Activated effector memory CD4-positive, alpha-beta T cell treated with anti-CD3 and anti-CD28 coated beads, Interleukin-2, amount 50 U/mL, for 16 hours (primary cell): ENCODE data around the gene P2RY6.
A peak's percentile ranks its signal among the peaks of the same experiment; 100 is the strongest.

ENCODE experiments used
- DNase-seq: peaks from one replicate; pipeline ENCODE4 v3.0.0-alpha.2; 2020

P2RY6 gene

DNA sequence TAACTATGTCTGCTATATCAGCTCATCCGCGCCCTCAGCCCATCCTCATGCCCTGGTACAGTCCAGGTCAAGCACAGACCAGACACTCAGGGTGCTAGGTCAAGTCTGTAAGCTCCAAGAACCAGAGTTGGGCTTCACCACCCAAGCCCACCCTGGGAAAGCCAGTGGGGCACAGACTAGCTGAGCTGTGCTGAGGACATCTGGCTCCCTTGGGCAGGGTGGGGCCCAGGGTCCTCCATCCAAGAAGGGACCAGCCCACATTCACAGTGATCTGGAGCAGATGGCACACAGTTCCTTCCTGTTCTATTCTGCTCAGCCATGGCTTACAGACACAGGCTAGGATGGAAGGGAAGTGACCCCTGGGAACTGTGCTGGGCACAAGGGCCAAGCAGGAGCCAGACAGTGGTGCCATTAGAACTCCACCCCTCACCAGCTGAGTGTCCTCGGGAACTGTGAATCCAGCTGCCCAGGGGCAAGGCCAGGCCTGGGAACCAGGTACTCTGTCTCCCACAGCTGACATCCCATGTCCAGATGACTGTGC is 9.1 kb downstream of the P2RY6 start:
- DNase-seq = peak; percentile 44

DNA sequence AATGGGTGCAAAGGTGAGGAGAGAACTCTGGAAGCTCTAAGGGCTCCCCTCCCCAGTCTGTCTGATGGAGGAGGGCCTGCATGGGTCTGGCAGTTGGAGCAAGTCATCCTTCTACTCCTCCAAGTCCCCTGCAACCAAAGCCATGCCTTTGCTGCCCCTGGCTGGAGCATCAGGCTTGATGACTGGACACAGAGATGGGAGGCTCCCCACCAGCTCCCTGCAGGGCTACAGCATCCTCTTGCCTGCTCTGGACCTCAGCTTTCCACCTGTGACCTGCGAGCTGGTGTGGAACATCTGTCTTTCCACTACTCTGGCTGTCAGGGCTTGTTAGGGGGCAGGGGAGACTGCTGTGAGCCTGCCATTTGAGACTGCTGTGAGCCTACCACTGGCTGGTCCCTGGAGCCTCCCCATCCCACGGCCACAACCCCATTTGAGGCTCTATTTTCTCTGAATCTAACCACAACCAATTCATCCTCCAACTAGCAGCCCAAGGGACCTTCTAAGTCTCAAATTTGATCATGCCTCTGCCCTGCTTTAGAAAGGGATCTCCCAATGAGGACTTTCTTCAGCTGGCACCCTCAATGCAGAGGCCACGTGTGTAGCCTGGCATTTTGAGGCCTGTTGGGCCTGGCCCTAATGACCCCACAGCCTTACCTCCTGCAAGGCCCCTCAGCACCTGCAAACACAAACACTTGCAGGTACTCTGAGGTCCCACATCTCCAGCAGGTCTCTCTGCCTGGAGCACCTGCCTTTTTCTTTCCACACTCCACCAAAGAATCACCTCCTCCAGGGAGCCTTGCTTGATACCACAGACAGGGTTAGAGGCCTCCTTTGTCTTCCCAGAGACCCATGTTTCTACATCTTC is 9.9 kb downstream of the P2RY6 start:
- DNase-seq = peak; percentile 25

DNA sequence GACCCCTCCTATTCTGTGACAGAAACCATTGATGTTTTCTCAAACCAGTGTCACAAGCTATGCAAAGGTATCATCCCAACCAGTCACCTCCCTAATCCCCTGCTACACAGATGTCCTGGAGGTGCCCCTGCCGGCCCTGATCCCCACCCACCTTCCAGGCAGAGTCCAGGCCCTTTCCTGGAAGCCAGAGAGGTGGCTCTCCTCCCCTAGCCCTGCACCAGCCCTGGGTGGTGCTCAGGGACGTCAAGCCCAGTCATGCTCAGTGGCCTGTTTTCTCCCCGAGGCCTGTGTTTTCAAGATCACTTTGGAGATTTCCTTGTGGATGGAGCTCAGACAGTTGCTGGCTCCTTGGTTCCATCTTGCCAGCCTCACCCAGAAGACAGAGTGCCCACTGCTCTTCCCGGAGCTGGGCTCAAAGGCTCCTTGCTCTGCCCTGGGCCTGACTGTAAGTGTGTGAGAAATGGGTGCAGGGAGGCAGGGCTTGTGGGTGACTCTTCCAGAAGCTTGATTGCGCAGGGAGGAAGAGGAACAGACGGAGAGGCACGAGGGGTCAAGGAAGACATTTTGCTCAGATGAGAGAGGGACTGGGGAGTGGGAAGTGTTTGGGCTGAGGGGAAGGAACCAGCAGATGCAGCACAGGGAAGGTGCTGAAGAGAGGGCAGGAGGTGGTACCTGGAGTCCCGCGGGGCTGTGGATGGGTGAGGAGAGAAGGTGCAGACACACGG is 11.3 kb downstream of the P2RY6 start:
- peak; percentile 24 for DNase-seq

DNA sequence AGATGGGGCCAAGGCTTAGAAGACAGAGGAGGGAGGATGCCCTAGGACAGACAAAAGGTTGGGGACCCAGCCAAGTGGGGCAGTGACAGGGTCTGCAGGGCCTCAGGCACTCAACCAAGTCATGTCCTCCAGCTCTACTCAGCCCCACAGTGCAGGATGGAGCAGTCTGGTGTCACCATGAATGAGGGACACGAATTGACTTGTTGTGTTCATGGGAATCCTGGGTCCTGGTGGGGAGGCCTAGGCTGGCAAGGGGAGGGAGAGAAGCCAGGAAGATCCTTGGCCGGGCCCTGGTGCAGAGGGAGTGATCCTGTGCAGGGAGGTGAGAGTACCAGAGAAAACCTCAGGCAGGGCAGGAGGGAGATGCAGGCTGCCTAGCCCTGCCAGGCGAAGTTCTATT is 12.0 kb downstream of the P2RY6 start:
- peak; percentile 13 for DNase-seq

DNA sequence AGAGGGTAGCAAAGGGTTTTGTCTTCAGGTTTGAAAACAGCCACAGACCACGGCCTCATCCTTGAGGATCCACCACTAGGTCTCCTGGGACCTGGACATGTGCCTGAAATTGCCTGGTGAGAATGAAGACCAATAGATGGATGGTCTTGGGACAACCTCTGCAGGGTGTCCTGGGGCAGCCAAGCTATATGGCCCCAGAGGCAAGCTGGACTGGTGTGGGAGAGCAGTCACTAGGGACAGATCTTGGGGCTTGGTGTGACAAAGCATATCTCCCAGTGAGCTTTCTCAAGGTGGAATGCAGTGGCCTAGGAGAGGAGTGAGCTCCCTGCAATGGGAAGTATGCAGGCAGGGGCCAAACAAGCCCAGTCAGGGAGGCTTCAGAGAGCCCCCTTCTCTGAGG is 13.6 kb downstream of the P2RY6 start:
- DNase-seq = peak; percentile 48

DNA sequence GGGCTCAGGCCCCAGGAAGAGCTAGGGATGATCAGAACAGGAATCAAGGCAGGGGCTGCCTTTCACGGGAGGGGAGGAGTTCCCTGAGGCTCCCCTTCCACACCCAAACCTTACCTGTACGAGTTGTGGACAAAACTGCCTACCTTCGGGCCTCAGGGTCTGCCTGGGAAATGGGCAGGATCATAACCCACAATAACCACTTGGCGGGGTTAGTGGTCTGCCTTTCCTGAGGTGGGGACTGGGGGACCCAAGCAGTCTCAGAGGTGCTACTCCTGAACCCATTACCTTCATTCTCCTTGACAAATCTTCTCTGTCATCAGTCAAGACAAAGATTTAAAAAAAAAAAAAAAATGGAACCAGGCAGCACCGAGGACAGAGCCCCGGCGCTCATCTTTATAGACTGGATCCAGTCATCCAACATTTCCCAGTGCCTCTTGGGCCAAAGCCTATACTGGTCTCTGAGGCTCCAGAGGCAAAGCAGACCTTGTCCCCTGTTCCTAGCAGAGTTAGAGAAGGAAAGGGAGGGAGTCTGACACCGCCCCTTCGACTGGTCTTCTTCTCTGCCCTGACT is 14.2 kb downstream of the P2RY6 start:
- no peak for DNase-seq

DNA sequence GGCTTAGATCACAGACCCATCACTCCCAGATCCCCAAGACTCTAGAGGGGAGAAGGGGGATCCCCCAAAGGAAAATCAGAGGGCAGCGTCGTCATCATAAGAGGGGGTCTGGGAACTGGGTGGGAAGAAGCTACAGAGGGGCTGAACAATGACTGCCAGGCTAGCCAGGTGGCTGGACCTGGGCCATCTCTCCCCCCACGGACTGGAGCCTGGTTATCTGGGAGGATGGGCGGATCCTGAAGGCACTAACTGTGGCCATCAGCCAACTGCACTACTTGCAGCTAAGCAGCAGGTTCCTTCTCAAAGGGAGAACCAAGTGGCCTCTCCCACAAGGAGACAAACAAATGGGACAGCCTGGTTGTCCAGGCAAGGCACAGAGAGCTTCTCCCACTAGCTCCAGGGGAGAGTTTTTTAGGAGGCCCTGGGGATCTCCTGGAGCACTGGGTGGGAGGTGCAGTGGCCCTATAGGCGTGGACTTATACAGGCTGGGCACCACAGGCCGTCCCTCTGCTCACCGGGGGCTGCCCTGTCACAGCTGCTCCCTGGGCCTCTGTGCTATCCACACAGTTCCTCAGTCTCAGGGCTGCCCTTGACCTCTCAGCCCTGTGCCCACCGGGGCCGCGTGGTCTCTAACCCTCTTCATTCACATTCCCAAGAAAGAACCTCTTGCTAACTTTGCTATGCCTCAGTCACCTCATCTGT is 15.4 kb downstream of the P2RY6 start:
- no peak for DNase-seq

DNA sequence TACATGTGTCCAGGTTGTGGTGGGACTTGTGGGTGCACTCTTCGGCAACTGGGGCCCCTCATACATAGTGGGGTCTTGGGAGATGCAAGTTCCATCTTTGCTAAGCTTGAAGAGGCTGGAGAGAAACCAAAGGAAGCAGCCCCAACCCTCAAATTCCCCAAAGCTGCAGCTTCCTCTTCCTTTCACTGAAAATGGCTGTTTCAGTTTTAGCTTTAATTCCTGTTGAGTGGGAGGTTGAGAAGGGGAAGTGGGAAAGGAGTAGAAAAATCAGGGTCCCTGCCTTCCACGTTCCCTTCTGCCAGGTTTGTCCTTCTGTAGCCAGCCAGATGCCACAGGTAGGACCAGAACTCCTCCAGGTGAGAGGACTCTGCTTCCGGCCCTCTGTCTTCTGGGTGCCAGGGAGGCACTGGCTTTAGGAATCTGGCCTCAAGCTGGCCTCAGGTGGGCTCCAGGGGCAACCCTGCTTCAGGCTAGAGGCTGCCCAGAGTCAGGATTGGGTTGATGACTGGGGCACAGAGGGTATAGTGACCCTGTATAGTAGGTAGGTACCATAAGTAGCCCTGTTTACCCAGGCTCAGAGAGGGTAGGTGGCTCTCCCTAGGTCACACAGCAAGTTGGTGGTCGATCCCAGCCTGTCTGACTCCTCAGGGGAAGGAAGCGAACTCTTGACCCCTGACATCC is 16.2 kb downstream of the P2RY6 start:
- DNase-seq = no peak

DNA sequence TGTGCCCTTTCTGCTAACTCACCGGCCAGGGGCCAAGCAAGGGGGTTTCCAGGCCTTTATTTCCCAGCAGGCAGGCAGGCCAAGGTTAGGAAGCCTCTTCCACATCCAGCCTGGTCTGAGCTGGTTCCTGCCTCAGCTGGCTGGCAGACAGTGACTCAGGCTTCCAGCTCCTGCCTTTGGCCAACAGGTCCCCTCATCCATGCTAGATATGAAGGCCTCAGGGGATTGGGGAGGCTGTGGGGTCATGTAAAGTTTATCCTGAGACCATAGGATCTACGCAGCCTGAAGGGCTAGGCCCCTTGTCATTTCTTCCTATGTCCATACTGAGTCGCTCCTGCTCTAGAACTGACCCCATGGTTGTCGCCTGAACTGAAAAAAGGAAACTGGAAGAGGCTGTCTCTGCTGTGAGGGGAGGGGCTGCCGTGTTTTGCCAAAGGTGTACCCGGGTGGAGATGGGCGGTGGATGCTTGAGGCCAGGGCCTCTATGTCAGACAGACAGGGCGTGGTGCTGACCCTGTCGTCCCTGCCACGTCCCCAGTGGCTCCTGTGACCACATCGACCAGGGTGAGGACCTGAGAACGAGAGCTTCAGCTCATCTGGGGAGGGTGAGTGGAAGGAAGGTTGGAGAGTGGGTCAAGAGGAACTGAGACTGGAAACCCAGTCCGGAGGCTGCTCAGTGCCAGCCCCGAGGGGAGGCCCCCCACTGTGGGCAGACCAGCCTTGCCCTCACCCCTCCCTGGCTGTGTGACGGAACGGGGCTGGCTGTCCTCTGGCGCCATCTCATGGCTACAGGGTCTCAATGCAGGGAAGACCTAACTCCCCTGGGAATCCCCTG is 17.0 kb downstream of the P2RY6 start:
- peak; percentile 76 for DNase-seq

DNA sequence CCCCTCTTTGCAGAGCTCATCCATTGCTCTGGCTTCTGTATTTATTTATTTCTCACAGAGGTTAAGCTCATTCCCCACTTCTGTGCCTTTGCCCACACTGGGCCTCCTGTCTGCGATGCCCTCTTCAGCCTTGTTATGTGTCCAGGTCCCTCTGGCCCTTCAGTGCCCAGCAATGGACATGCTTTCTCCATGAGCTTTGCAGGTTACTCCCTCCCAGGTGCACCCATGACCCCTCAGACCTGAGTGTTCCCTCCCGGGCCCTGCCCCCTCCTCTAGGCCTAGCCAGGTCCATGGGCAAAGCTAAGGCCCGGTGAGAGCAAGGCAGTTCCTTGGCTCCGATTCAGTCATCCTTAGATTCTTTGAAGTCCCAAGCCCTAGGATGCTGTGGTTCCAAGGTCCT is 18.4 kb downstream of the P2RY6 start:
- no peak for DNase-seq

DNA sequence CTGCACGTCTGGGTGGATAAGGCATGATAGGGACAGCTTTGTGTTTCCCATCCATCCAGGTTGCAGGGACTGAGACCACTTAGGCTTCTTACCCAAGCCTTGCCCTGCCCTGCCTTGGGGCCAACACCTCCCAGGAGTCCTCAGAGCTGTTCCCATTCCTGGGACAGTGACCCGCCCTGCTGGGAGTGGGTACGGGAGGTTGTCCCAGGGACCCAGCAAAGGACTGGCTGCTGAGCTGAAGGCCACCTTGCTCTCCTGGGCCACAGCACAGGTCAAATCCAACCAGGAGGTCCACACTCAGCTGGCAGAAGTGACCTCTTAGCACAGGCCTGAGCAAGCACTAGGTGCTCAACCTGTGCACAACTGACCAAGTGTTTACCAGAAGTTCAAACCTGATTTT is 19.1 kb downstream of the P2RY6 start:
- DNase-seq = no peak

DNA sequence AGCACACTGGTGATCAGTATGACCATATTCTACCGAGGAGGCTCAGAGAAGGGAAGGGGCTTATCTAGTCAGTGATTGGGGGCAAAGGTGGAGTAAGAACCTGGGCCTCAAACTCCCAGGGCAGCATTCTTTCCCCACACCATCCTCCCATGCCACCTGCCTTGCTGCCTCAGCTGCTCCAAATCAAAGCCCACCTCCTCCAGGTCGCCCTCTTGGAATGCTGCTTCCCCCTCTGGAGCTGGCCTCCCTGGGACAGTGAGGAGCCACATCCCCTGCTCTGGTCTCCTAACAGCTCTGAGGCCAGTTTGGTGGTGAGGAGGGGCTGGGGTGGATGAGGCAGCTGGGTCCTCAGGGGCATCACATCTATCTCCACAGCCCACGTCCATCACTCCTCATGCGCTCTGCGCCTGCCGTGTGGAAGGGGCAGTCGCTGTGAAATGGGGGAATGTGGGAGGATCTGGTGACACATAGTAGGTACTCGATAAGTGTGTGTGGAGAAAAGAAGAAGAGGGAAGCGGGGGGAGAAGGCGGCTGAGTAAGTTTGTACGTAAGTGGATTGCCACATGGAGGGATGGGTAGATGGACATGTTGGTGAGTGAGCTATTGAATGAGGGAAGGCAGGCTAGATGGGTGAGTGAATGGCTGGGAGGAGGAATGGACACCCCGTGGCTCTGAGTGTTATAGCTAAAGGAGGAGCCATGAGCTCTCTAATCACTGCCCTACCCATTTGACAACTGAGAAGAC is 19.8 kb downstream of the P2RY6 start:
- DNase-seq = no peak

DNA sequence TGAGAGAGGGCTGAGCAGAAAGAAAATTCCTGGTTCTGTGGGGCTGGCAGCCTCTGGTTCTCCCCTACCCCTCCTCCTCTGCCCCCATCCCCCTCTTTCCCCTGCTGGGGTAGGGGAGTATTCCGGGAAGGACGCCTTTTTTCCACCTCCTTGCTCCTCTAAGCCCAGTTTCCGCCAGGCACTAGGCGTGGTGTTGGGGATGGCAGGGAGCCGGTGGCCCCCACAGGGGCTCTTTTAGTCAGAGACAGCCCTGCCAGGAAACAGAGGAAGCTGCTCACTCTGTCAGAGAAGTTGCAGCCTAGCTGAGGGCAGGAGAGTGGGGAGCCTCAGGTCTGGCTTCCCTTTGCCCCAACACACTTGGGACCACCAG is 20.4 kb downstream of the P2RY6 start:
- no peak for DNase-seq

DNA sequence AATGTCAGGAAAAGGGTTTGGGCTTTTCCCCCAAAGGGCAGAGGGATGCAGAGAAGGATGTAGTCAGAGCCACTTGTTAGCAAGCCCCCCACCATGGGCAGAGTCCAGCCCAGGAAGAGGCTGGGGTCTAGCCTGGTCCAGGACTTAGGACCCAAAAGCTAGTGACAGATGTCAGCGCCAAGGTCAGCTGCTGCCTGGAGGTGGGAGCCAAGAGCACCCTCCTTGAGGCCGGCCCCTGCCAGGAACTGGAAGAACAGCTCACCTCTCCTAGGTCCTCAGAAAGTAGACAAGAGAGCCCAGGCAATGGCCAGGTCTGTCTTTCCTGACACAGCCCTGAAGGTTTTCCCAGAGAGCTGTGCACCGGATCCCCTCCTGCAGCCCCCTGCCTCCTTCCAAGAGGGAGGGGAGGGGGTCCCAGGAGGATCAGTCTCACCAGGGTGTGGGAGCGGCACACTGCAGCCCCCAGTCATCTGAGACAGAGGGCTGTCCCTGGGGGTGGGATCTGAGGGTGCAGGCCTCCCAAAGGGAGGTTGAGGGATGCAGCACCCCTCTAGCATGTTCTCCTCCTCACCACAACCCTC is 21.3 kb downstream of the P2RY6 start:
- no peak for DNase-seq

DNA sequence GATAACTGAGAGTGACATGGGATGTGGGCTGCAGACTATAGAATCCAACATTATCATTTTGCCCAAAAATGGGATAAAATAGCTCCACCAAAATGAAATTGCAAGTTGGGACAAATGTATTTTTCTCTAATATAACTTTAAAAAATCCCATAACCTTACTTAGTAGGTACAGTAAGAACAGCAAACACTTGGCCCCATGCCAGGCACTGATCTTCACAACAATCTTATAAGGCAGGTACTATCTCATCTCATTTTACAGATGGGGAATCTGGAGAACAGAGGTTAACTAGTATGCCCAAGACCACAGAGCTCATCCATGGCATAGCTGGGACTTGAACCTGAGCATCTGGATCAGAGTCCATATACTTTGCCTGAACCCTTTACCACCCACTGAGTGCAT is 22.5 kb downstream of the P2RY6 start:
- DNase-seq = no peak

DNA sequence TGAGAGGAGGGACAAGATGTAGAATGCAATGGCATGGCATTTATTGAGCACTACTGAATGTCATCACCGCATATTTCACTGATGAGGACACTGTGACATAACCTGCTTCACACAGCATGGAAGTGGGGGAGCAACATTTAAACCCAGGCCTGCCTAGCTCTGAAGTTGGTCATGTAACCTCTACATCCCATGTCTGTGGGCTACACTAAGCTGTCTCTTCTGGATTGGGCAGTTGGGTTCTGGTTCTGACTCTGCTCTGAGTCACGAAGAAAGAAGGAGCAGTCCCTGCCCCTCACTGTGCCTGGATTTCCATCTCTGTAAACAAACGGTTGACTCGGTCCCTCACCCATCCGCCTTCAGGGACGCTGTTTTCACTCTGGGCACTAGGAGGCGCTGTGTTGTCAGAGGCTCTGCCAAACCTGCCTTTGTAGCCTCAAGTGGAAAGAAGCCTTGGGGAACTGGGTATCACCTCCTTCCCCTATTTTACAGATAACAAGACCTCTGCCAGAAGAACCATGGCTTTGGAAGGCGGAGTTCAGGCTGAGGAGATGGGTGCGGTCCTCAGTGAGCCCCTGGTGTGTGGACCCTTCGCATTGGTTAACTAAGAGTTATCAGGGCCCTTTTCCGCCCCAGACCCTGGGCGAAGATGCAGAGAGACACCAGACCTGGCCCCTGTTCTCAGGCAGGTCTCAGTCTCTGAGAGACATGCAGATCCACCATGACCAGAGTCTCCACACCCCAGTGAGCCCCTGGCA is 23.3 kb downstream of the P2RY6 start:
- DNase-seq = peak; percentile 90

DNA sequence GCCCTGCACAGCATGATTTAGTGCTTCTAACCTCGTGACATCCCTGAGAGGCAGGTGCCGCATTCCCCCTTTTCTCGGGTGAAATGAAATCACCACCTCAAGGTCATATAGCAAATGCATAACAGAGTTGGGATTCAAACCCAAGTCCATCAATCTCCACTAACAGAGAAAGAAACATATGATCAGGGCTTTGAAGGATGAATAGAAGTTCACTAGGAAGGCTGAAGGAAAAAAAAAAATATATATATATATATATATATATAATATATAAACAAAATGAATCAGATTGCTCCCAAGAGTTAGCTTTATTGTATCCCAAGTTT is 23.8 kb downstream of the P2RY6 start:
- DNase-seq = no peak

DNA sequence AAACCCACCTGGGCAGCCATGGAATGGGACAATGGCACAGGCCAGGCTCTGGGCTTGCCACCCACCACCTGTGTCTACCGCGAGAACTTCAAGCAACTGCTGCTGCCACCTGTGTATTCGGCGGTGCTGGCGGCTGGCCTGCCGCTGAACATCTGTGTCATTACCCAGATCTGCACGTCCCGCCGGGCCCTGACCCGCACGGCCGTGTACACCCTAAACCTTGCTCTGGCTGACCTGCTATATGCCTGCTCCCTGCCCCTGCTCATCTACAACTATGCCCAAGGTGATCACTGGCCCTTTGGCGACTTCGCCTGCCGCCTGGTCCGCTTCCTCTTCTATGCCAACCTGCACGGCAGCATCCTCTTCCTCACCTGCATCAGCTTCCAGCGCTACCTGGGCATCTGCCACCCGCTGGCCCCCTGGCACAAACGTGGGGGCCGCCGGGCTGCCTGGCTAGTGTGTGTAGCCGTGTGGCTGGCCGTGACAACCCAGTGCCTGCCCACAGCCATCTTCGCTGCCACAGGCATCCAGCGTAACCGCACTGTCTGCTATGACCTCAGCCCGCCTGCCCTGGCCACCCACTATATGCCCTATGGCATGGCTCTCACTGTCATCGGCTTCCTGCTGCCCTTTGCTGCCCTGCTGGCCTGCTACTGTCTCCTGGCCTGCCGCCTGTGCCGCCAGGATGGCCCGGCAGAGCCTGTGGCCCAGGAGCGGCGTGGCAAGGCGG is 24.5 kb downstream of the P2RY6 start:
- no peak for DNase-seq

DNA sequence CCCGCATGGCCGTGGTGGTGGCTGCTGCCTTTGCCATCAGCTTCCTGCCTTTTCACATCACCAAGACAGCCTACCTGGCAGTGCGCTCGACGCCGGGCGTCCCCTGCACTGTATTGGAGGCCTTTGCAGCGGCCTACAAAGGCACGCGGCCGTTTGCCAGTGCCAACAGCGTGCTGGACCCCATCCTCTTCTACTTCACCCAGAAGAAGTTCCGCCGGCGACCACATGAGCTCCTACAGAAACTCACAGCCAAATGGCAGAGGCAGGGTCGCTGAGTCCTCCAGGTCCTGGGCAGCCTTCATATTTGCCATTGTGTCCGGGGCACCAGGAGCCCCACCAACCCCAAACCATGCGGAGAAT is 25.1 kb downstream of the P2RY6 start:
- no peak for DNase-seq
